ENCODE data around the gene NUP58.

The NUP58 gene

GRCh38 chr13:25286969-25287961, 14.2 kb upstream of the NUP58 start, which contains the start of gene MTMR6:
Gene MTMR6, minus strand, starts transcription at chr13:25287488. Its CDS starts 241 bp downstream, at chr13:25287247.
- Histone ChIP-seq H3K4me3 (replicated peaks; ENCODE audit: insufficient read depth, low read length) (peak within 1 kb of the TSS; percentile 98), H3K27me3 (ENCODE audit: insufficient read depth, poor library complexity, severe bottlenecking) (no peaks in the 10 kb centered on the region), H3K27ac (replicated peaks) (peak within 1 kb of the TSS; percentile 96)
- DNase-seq (ENCODE audit: low read depth in 1 of 2, low spot score in 1 of 2): peak; percentile 89 to 97
- TF ChIP-seq REST (IDR thresholded peaks at IDR 0.05; ENCODE audit: insufficient replicate concordance, low read depth) (peak; percentile 57), GABPA (IDR thresholded peaks at IDR 0.05; ENCODE audit: low read depth) (no peak; the same call in 1 of the 2 replicates), POLR2AphosphoS5 (IDR thresholded peaks at IDR 0.05; ENCODE audit: low read depth) (peak; percentile 84), SPI1 (IDR thresholded peaks at IDR 0.05; ENCODE audit: borderline replicate concordance, low read depth) (peak; percentile 59; the same call in 1 of the 2 replicates)
- TF ChIP-seq, protein P1, sequence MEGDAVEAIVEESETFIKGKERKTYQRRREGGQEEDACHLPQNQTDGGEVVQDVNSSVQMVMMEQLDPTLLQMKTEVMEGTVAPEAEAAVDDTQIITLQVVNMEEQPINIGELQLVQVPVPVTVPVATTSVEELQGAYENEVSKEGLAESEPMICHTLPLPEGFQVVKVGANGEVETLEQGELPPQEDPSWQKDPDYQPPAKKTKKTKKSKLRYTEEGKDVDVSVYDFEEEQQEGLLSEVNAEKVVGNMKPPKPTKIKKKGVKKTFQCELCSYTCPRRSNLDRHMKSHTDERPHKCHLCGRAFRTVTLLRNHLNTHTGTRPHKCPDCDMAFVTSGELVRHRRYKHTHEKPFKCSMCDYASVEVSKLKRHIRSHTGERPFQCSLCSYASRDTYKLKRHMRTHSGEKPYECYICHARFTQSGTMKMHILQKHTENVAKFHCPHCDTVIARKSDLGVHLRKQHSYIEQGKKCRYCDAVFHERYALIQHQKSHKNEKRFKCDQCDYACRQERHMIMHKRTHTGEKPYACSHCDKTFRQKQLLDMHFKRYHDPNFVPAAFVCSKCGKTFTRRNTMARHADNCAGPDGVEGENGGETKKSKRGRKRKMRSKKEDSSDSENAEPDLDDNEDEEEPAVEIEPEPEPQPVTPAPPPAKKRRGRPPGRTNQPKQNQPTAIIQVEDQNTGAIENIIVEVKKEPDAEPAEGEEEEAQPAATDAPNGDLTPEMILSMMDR (IDR thresholded peaks at IDR 0.05; ENCODE audit: insufficient read depth, low read length): peak; percentile 71

DNA sequence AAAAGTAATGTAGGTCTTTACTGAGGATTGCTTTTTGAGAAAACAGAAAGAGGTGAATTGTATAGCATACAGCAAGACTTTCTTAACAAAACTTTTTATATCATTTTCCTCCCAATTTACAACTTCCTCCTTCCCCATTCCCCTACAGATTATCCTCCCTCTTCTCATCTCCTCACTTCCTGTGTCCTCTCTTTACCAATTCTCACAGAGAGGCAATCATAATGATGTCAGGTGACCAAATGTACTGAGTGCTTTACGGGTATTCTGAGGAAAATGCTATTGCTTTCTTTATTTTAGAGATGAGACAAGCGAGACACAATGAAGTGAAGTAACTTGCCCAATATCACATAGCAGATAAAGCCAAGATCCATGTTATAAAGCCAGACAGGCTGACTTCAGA, 12.5 kb upstream of the NUP58 start:
- TF ChIP-seq REST (IDR thresholded peaks at IDR 0.05; ENCODE audit: insufficient replicate concordance, low read depth): no peak
- TF ChIP-seq, protein P1 (IDR thresholded peaks at IDR 0.05; ENCODE audit: insufficient read depth, low read length): no peak
- TF ChIP-seq POLR2AphosphoS5 (IDR thresholded peaks at IDR 0.05; ENCODE audit: low read depth): no peak
- no peak for TF ChIP-seq GABPA (IDR thresholded peaks at IDR 0.05; ENCODE audit: low read depth)
- no peak; the same call in 1 of the 2 replicates for TF ChIP-seq SPI1 (IDR thresholded peaks at IDR 0.05; ENCODE audit: borderline replicate concordance, low read depth)
- H3K4me3 ChIP-seq (replicated peaks; ENCODE audit: insufficient read depth, low read length): no peak overlapping the region
- DNase-seq (ENCODE audit: low read depth in 1 of 2, low spot score in 1 of 2): peak; percentile 25 to 66
- no peaks in the 10 kb centered on the region for H3K27me3 ChIP-seq (ENCODE audit: insufficient read depth, poor library complexity, severe bottlenecking)
- H3K27ac ChIP-seq (replicated peaks): no peak overlapping the region

GRCh38 chr13:25291691-25292090, 9.7 kb upstream of the NUP58 start:
- no peak for DNase-seq (ENCODE audit: low read depth in 1 of 2, low spot score in 1 of 2)
- Histone ChIP-seq H3K27me3 (ENCODE audit: insufficient read depth, poor library complexity, severe bottlenecking) (no peaks in the 10 kb centered on the region), H3K27ac (replicated peaks) (no peak overlapping the region)

More at GRCh38 chr13:25291691-25292090, 9.7 kb upstream of the NUP58 start:
- H3K4me3 ChIP-seq (replicated peaks; ENCODE audit: insufficient read depth, low read length): no peak overlapping the region
- TF ChIP-seq SPI1 (IDR thresholded peaks at IDR 0.05; ENCODE audit: borderline replicate concordance, low read depth) (no peak), GABPA (IDR thresholded peaks at IDR 0.05; ENCODE audit: low read depth) (no peak), REST (IDR thresholded peaks at IDR 0.05; ENCODE audit: insufficient replicate concordance, low read depth) (no peak), POLR2AphosphoS5 (IDR thresholded peaks at IDR 0.05; ENCODE audit: low read depth) (no peak)
- TF ChIP-seq, protein P1 (IDR thresholded peaks at IDR 0.05; ENCODE audit: insufficient read depth, low read length): no peak
